Measurements from ENCODE around the gene ANKS1A. TPM values are rescaled to one million over a fixed set of nuclear protein-coding genes. Genes with fewer than 3 reads are reported as not detected.

The ANKS1A gene
- total RNA-seq, 8 experiments from 2014 or later = 19.7 to 46.3 (median 30.9) TPM

Other genes with a start within 250 kb of the ANKS1A start
- 10 to 100 TPM; 14.1 to 73.8 (median 23.5) TPM for gene ILRUN, start 192.5 kb upstream of the ANKS1A start, total RNA-seq
- 100 to 1,000 TPM in 7 of 8 experiments, 10 to 100 TPM in 1; 93.2 to 222 (median 120) TPM for gene SNRPC, start 131.8 kb upstream of the ANKS1A start, total RNA-seq
- gene BLTP3A, start 97.2 kb upstream of the ANKS1A start, total RNA-seq = 10 to 100 TPM in 7 of 8 experiments, 1 to 10 TPM in 1; 9.4 to 17.0 (median 12.8) TPM
- gene TAF11, start 1.2 kb upstream of the ANKS1A start, total RNA-seq = 10 to 100 TPM; 29.7 to 59.5 (median 39.1) TPM